Stimulated activated CD4-positive, alpha-beta T cell treated with anti-CD3 and anti-CD28 coated beads, TNF-alpha, amount 100 ng/mL, for 4 hours (primary cell): Measurements from ENCODE around the gene ACTR1A.
"Not testable (repeated sequence)": the region's sequence is repeated elsewhere in the genome, so short reads cannot be mapped to it uniquely, and the experiment has no call there.

Source experiments
- DNase-seq, 3 experiments: peaks; one replicate each; pipeline ENCODE4 v3.0.0-alpha.2; 2020; ENCODE audit warnings: low read depth in 3 of 3

Gene ACTR1A

GRCh38 chr10:102454662-102455487 lies 47.6 kb downstream of the ACTR1A start:
- not testable (repeated sequence) for DNase-seq

GRCh38 chr10:102453502-102453901 lies 49.0 kb downstream of the ACTR1A start:
- DNase-seq: no peak

- DNase-seq: peak in 1 of 3 experiments; percentile 31
These were observed 49.7 kb downstream of the ACTR1A start for GRCh38 chr10:102452672-102453340.

GRCh38 chr10:102451105-102451969 lies 51.2 kb downstream of the ACTR1A start, which contains the start of gene C10orf95:
TSS of gene C10orf95 (minus strand) at chr10:102451543. CDS start at chr10:102451093, 450 bp downstream.
- DNase-seq: no peak

- peak; percentile 61 to 73 (median 71) for DNase-seq
These were observed 52.0 kb downstream of the ACTR1A start for GRCh38 chr10:102450374-102451104.

- no peak for DNase-seq
These were observed 52.5 kb downstream of the ACTR1A start for GRCh38 chr10:102450124-102450373.

GRCh38 chr10:102449321-102450123 lies 53.0 kb downstream of the ACTR1A start:
- peak; percentile 60 to 80 (median 78) for DNase-seq

GRCh38 chr10:102444851-102445250 lies 57.7 kb downstream of the ACTR1A start:
- DNase-seq: no peak

GRCh38 chr10:102438374-102438773 lies 64.1 kb downstream of the ACTR1A start:
- no peak for DNase-seq

- DNase-seq: no peak
These were observed 65.0 kb downstream of the ACTR1A start for GRCh38 chr10:102437515-102437914.

GRCh38 chr10:102436312-102436711 lies 66.2 kb downstream of the ACTR1A start:
- DNase-seq: no peak

GRCh38 chr10:102435529-102436233 lies 66.8 kb downstream of the ACTR1A start:
- peak in 2 of 3 experiments; percentile 42 to 45 for DNase-seq

GRCh38 chr10:102435133-102435497 lies 67.4 kb downstream of the ACTR1A start:
- DNase-seq: no peak

GRCh38 chr10:102434394-102435132 lies 67.9 kb downstream of the ACTR1A start:
- DNase-seq: no peak

- no peak for DNase-seq
These were observed 68.9 kb downstream of the ACTR1A start for GRCh38 chr10:102433619-102434046.

GRCh38 chr10:102432162-102432950 lies 70.2 kb downstream of the ACTR1A start, which contains the start of gene CUEDC2:
TSS of gene CUEDC2 (minus strand) at chr10:102432574. CDS start at chr10:102425188, 7,386 bp downstream.
- DNase-seq: peak; percentile 88 to 95 (median 89)

GRCh38 chr10:102431452-102432124 lies 70.9 kb downstream of the ACTR1A start:
- no peak for DNase-seq

GRCh38 chr10:102429468-102429867 lies 73.0 kb downstream of the ACTR1A start:
- DNase-seq: no peak
